ENCODE data around the gene ST6GAL1. TPM values are rescaled to one million over a fixed set of nuclear protein-coding genes. Genes with fewer than 3 reads are reported as not detected.

The ST6GAL1 gene
- total and polyA plus RNA-seq, 2 of the 13 experiments (the other 11 are each of a cell fraction or from before 2014, with no cell fraction given), result 79.9 to 164 TPM

DNA sequence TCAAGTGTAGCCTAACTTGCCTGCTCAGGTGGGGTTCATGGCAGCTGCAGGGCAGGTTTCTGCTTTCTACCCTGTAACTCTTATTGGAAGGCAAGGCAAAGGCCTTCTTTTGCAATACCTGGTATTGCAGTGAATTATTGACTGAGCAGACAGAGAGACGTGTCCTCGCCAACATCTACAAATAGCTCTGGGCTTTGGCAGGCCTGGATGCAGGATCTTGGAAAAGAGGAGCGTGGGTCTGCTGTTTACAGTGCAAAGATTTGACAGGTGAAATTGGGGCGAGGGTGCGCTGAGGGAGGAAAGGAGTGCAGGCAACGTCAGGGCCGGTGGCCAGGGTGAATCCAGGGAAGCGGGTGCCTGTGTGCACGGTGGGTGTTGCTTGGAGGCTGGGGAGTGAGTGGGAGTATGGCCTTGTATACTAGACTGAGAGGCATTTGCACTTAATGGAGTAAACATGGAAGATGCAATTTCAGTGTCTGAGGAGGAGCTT is 44.5 kb downstream of the ST6GAL1 start (continued):
- TF ChIP-seq EHMT2 (IDR thresholded peaks at IDR 0.05; ENCODE audit: borderline replicate concordance, low read depth, low read length) (no peak; the same call in 1 of the 2 replicates), AKAP8 (CRISPR knock-in tag; IDR thresholded peaks at IDR 0.05) (no peak), PRPF4 (IDR thresholded peaks at IDR 0.05; ENCODE audit: low read depth, low read length, poor library complexity, severe bottlenecking) (no peak), RFXAP (CRISPR knock-in tag; IDR thresholded peaks at IDR 0.05; ENCODE audit: borderline replicate concordance) (0 out of 2 replicates have a peak, but pooled peaks have one; percentile 48), ZNF619 (CRISPR knock-in tag; IDR thresholded peaks at IDR 0.05) (0 out of 2 replicates have a peak, but pooled peaks have one; percentile 37), ZNF468 (CRISPR knock-in tag; IDR thresholded peaks at IDR 0.05) (no peak), ZFP41 (CRISPR knock-in tag; IDR thresholded peaks at IDR 0.05; ENCODE audit: borderline replicate concordance) (no peak), RFX1 (IDR thresholded peaks at IDR 0.05) (no peak), SNAI1 (CRISPR knock-in tag; IDR thresholded peaks at IDR 0.05; ENCODE audit: borderline replicate concordance) (no peak), CHCHD3 (CRISPR knock-in tag; IDR thresholded peaks at IDR 0.05) (no peak), ZNF138 (CRISPR knock-in tag; IDR thresholded peaks at IDR 0.05; ENCODE audit: low read depth) (no peak), REL (CRISPR knock-in tag; conservative IDR thresholded peaks at IDR 0.05) (no peak), ZNF101 (CRISPR knock-in tag; IDR thresholded peaks at IDR 0.05; ENCODE audit: borderline replicate concordance, low read depth) (no peak), ZNF282 (IDR thresholded peaks at IDR 0.05; ENCODE audit: partially characterized antibody) (no peak), ZNF205 (CRISPR knock-in tag; IDR thresholded peaks at IDR 0.05) (peak; percentile 86; the same call in 1 of the 2 replicates), ZNF878 (CRISPR knock-in tag; IDR thresholded peaks at IDR 0.05) (no peak), ZFP82 (CRISPR knock-in tag; IDR thresholded peaks at IDR 0.05; ENCODE audit: borderline replicate concordance) (no peak), YY1 (IDR thresholded peaks at IDR 0.05; ENCODE audit: insufficient read depth, insufficient replicate concordance, low read depth, low read length) (no peak)
- TF ChIP-seq, protein P1, sequence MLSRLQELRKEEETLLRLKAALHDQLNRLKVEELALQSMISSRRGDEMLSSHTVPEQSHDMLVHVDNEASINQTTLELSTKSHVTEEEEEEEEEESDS (CRISPR knock-in tag; IDR thresholded peaks at IDR 0.05; ENCODE audit: borderline replicate concordance), result no peak
- TF ChIP-seq, protein P2, sequence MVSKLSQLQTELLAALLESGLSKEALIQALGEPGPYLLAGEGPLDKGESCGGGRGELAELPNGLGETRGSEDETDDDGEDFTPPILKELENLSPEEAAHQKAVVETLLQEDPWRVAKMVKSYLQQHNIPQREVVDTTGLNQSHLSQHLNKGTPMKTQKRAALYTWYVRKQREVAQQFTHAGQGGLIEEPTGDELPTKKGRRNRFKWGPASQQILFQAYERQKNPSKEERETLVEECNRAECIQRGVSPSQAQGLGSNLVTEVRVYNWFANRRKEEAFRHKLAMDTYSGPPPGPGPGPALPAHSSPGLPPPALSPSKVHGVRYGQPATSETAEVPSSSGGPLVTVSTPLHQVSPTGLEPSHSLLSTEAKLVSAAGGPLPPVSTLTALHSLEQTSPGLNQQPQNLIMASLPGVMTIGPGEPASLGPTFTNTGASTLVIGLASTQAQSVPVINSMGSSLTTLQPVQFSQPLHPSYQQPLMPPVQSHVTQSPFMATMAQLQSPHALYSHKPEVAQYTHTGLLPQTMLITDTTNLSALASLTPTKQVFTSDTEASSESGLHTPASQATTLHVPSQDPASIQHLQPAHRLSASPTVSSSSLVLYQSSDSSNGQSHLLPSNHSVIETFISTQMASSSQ (IDR thresholded peaks at IDR 0.05; ENCODE audit: low read depth), result peak; percentile 63; the same call in 1 of the 2 replicates
- TF ChIP-seq, protein P2 (CRISPR knock-in tag; IDR thresholded peaks at IDR 0.05; ENCODE audit: borderline replicate concordance), result peak; percentile 59; the same call in 1 of the 2 replicates
- TF ChIP-seq, protein P3, sequence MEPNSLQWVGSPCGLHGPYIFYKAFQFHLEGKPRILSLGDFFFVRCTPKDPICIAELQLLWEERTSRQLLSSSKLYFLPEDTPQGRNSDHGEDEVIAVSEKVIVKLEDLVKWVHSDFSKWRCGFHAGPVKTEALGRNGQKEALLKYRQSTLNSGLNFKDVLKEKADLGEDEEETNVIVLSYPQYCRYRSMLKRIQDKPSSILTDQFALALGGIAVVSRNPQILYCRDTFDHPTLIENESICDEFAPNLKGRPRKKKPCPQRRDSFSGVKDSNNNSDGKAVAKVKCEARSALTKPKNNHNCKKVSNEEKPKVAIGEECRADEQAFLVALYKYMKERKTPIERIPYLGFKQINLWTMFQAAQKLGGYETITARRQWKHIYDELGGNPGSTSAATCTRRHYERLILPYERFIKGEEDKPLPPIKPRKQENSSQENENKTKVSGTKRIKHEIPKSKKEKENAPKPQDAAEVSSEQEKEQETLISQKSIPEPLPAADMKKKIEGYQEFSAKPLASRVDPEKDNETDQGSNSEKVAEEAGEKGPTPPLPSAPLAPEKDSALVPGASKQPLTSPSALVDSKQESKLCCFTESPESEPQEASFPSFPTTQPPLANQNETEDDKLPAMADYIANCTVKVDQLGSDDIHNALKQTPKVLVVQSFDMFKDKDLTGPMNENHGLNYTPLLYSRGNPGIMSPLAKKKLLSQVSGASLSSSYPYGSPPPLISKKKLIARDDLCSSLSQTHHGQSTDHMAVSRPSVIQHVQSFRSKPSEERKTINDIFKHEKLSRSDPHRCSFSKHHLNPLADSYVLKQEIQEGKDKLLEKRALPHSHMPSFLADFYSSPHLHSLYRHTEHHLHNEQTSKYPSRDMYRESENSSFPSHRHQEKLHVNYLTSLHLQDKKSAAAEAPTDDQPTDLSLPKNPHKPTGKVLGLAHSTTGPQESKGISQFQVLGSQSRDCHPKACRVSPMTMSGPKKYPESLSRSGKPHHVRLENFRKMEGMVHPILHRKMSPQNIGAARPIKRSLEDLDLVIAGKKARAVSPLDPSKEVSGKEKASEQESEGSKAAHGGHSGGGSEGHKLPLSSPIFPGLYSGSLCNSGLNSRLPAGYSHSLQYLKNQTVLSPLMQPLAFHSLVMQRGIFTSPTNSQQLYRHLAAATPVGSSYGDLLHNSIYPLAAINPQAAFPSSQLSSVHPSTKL (CRISPR knock-in tag; IDR thresholded peaks at IDR 0.05), result peak; percentile 90

Data from HepG2 (cell line).